Measurements from ENCODE around the gene IFNG. TPM values are rescaled to one million over a fixed set of nuclear protein-coding genes. Genes with fewer than 3 reads are reported as not detected.

Gene IFNG
- total and polyA plus RNA-seq, 9 of the 15 experiments (the other 6 are each of a cell fraction or from before 2014, with no cell fraction given) = 0.38 TPM; not detected in 8

- no peak for ATAC-seq
- no peaks in the 10 kb centered on the region for H3K36me3 ChIP-seq (ENCODE audit: control insufficient read depth, insufficient read depth, low read length)
- FAIRE-seq = no peak
- no peak overlapping the region for H2AFZ ChIP-seq (ENCODE audit: low read depth, low read length)
- H3K4me3 ChIP-seq = no peak overlapping the region
- no peaks in the 10 kb centered on the region for H3K9me3 ChIP-seq (replicated peaks; ENCODE audit: control insufficient read depth, insufficient read depth, low read depth, low read length)
- intact Hi-C loops (cut with micrococcal nuclease) (no loop called here), in situ Hi-C loops (cut with MboI) (no loop called here)
- TF ChIP-seq FOSL1 (tag; conservative IDR thresholded peaks at IDR 0.05) = 0 out of 2 replicates have a peak, but pooled peaks have one; percentile 17
- no peak for TF ChIP-seq FUS (optimal IDR thresholded peaks at IDR 0.05; ENCODE audit: low read depth, low read length)
- TF ChIP-seq RFX5 (IDR thresholded peaks at IDR 0.05; ENCODE audit: low read depth, low read length) = no peak
- TF ChIP-seq ZNF316 (IDR thresholded peaks at IDR 0.05) = no peak
- TF ChIP-seq MTA1 (IDR thresholded peaks at IDR 0.05; ENCODE audit: borderline replicate concordance) = no peak
- 0 out of 2 replicates have a peak, but pooled peaks have one; percentile 32 for TF ChIP-seq ETV1 (tag; conservative IDR thresholded peaks at IDR 0.05; ENCODE audit: low read depth)
- TF ChIP-seq ZNF764 (CRISPR knock-in tag; IDR thresholded peaks at IDR 0.05; ENCODE audit: low read depth) = no peak
- TF ChIP-seq EP400 (IDR thresholded peaks at IDR 0.05) = no peak
- no peak for TF ChIP-seq ZNF780A (CRISPR knock-in tag; IDR thresholded peaks at IDR 0.05)
- TF ChIP-seq EGR1 (conservative IDR thresholded peaks at IDR 0.05) = no peak
- TF ChIP-seq ZFX (CRISPR knock-in tag; IDR thresholded peaks at IDR 0.05) = no peak
- TF ChIP-seq EHMT2 (IDR thresholded peaks at IDR 0.05) = no peak
- H3K9me1 ChIP-seq (ENCODE audit: control insufficient read depth, insufficient read depth, low read length) = no peaks in the 10 kb centered on the region
- no TSS peak for BruUV-seq (replicated peaks)
- H3K27me3 ChIP-seq (ENCODE audit: control insufficient read depth in 2 of 2, insufficient read depth in 2 of 2, low read length in 2 of 2) = peaks cover 4 to 7% of the 10 kb centered on the region in 2 experiments; a peak in 3 of 5 replicates
- no peak overlapping the region for H3K9ac ChIP-seq (ENCODE audit: insufficient read depth in 1 of 2, low read depth in 2 of 2, low read length in 2 of 2)
- no peak overlapping the region for H3K4me2 ChIP-seq (ENCODE audit: insufficient read depth, low read length)
- ChIA-PET CTCF (ENCODE audit: low intra/inter-chr PET ratio) (no interaction called here), POLR2A (no interaction called here)
- H3K79me2 ChIP-seq (ENCODE audit: control insufficient read depth, insufficient read depth, low read length) = no peaks in the 10 kb centered on the region
- no peaks in the 10 kb centered on the region for H3K4me1 ChIP-seq (replicated peaks in 1 of 2; ENCODE audit: control insufficient read depth in 2 of 2, insufficient read depth in 2 of 2, low read length in 2 of 2)
- DNase-seq (ENCODE audit: extremely low read depth in 1 of 4, low spot score in 3 of 4) = no peak
- H3K27ac ChIP-seq (ENCODE audit: extremely low read depth, low read depth, low read length) = no peak overlapping the region
- WGBS (ENCODE audit: insufficient coverage, low coverage, missing lambda C conversion rate) = 0% methylated on average over 4 of the region's 4 CpGs
- no peaks in the 10 kb centered on the region for H4K20me1 ChIP-seq (replicated peaks; ENCODE audit: control insufficient read depth, insufficient read depth, low read length)
Observed at GRCh38 chr12:68163560-68164081, 4.1 kb upstream of the IFNG start.

Data from K562 (cell line).